Measurements from ENCODE around the gene DUSP7. TPM values are rescaled to one million over a fixed set of nuclear protein-coding genes. Genes with fewer than 3 reads are reported as not detected.

DUSP7 gene
- polyA plus RNA-seq, 4 donors = 14.6 to 21.5 (median 18.2) TPM

DNA sequence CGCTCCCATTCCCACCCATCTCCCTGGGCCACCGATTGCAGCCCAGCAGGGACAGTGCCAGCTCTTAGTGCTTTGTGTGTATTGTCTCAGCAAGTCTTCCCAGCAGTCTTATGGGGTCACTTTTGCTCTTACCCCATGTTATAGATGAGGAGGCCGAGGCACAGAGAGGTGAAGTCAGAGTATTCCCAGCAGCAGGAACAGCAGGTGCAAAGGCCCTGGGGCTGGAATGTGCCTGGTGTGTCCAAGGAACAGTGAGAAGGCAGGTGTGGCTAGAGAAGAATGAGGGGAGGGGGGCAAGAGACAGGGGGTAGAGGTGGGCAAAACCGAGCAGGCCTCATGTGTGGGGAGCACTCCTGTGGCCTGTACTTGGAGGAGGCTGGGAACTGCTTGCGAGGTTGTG, 12.8 kb upstream of the DUSP7 start:
- DNase-seq (ENCODE audit: low read depth in 4 of 4, low spot score in 2 of 4) = no peak

DNA sequence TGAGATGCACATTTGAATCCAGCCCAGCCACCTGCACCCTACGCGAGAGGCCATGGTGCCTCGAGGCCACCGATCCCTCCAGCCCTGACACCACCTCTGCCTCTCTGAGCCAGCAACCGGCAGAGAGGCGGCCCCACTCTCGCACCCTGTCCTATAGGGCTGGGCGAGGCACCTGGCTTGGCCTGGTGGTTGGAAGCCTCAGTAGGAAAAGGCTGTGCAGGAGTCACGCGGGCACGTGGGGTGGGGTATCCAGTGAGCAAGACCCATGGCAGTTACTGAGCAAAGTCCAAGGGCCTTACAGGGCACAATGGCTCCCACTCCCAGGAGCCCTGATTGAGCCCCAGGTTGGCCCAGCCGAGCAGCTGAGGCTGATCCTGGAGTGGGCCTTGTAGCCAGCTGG, 12.4 kb upstream of the DUSP7 start:
- no peak for DNase-seq (ENCODE audit: low read depth in 4 of 4, low spot score in 2 of 4)

DNA sequence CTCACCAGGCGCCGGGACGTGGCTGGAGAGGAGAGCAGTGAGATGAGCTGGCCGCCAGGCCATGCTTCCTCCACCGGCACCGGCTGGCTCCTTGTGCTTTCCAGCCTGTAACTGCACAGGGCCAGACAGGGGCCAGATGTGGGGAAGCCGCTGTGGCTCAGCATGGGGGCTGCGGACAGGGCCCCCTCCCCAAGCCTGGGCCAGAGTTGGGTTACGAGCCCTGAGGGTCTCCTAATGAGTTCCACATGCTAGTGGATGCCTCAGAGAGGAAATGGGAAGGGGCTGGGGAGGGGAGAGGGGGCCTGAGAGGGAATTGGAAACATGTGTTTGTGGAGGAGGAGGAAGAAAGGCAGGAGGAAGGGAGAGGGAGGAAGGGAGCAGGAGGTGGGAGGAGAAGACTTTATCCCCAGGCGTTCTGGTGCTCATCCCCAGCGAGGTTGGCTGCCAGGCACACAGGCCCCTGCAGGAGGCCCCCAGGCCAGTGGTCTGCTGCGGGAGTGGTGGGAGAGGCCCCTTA, 11.7 kb upstream of the DUSP7 start:
- DNase-seq (ENCODE audit: low read depth in 4 of 4, low spot score in 2 of 4) = peak in 2 of 4 donors; percentile 75 to 81

DNA sequence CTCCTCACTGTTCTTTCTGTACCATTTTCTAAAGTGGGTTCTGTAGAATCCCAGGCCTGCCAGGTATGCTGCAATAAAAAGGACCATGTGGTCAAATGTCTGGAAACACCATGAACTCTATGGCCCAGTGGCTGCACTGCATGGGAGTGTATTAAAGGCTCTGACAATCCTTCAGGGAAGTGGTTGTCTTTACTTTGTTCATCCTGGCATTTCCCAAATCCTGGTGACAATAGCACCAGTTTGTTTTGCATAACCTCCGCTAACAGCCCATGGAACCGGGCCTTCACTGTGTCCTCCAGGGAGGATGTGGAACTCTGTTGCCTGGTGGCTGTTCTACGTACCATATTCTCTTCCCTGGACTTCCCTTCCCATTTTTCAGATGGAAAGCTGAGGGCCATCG, 11.2 kb upstream of the DUSP7 start:
- no peak for DNase-seq (ENCODE audit: low read depth in 4 of 4, low spot score in 2 of 4)

DNA sequence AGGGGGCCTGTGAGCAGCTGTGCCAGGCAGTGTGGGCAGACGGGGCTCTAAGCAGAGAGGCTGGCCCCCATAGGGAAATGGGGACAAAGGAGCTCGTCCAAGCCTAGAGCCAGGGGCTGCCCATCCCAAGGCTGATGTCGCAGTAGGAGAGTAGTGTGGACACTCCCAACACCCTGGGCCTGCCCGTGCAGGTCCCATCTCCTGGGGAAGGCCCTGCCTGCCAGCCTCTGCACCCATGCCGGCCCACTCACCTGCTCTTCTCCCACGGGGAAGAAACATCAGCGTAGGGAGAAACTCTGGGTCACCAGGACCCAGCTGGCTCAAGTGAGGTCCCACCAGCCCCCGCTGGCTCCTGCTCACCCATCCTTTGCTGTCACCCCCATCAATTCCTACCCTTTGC, 10.7 kb upstream of the DUSP7 start:
- DNase-seq (ENCODE audit: low read depth in 4 of 4, low spot score in 2 of 4) = no peak

DNA sequence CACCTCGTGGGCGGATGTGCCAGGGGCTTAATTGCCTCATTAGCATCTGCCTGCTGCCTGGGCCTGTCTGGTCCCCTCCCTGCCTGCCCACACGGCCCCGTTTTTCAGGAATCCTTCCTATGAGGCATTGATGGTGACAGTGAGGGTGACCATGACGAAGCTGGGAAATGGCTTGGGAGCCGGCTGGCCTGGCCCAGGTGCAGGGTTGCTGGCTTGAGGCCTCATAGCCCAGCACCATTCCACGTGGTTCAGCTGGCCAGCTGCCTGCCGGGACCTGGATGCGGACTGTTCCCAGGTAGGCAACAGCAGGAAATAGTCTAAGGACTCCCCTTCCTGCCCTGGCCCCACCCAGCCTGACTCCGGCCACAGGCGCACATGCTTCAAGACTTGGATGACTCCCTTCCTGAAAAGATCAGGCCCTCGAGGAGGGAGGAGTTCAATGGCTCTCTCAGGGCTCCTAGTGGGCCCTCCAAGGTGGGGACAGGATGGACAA, 8.9 kb upstream of the DUSP7 start:
- no peak for DNase-seq (ENCODE audit: low read depth in 4 of 4, low spot score in 2 of 4)

DNA sequence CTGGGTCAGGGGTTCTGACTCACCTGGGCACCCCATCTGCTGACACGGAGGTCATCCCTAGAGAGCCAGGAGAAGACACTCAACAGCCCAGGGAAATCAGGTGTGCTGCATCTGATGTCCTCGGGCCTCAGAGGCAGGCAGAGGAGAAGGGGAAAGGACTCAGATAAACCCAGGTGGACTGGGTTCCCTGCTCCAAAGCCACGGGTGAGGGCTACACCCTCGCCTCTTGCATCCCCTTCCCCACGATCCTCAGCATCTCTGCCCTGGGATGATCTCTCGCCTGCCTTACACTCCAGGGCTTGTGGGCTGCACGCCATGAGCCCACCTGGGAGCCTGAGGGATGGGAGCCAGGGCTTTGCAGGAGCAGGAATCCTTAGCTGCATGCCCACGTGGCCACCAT, 8.2 kb upstream of the DUSP7 start:
- DNase-seq (ENCODE audit: low read depth in 4 of 4, low spot score in 2 of 4) = no peak

DNA sequence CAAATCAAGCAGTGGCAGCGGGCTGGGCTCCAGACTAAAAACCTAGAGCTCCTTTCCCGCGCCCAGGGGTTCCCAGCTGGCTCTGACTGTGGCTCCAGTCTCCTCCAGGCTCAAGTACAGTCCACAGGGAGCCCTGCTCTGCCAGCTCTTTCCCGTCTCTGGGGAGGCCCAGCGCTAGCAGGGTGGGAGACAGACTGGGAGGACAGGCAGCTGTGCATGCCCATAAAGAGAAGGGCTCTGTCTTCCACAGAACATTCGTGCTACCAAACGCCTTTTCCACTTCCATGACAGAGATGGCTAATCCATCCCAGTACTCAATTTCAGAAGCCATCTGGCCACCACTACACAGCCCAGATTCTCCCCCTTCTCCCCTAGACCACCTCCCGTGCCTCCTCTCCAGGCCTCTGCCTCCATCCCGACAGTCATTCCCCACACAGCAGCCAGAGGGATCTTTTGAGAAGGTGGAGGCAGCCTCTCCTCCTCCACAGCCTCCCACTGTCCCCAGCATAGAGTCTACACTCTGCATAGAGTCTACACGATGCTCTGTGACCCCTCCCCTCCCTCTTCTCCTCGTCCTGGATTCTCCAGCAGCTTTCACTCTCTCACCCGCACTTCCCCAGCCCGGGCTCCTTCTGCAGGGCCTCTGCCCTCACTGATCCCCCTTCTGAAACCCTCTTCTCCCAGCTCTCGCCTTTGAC, 6.8 kb upstream of the DUSP7 start:
- no peak for DNase-seq (ENCODE audit: low read depth in 4 of 4, low spot score in 2 of 4)

DNA sequence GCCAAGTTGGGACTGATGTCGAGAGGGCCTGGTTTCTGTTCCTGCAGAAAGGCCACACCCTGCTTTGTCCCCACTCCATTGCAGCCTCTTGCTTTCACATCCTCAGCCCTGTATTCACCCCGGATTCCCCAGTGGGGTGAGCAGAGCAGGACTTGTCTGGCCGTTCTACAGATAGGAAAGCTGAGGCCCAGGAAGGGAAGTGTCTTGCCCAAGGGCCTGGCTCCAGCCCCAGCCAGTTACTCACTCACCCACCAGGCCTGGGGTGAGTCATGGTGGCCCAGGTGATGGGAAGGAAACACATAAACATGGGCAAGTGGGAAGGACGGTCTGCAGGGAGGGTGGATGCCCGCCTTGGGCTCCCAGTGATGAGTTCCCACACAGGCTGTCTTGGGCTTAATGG, 6.1 kb upstream of the DUSP7 start:
- DNase-seq (ENCODE audit: low read depth in 4 of 4, low spot score in 2 of 4) = no peak

DNA sequence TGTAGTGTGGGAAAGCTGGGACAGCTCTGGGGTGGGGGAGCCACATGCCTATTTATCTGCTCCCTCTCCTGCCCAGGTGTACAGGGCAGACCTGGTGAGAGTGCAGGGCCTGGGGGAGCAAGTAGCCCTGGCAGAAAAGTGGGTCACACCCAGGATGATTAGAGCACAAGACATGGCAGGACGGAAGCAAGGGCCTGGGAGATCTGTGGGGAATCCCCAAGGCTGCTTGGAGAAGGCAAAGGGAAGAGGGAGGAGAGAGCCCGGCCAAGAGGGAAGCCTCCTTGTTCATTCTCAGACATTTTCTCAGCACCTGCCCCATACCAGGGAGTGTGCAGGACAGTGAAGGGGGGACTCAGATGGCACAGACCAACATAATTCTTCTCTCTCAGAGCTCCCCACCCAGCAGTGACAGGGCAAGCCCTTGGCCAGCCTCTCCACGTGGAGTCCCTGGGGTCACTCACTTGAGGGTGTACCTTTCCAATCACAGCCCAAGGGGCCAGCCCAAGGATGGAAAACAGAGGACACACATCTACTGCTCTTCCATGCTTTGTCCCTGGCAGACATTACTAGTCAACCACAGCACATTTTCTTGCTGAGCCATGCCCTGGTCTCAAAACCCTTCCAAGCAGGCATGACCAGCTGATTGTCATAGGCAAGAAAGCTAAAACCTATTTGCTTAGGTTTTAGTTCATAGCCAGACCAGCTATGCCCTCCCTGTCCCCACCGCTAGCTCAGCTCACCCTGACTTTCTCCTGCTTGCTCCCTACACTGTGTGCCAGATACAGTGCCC, 4.9 kb upstream of the DUSP7 start:
- DNase-seq (ENCODE audit: low read depth in 4 of 4, low spot score in 2 of 4) = no peak

DNA sequence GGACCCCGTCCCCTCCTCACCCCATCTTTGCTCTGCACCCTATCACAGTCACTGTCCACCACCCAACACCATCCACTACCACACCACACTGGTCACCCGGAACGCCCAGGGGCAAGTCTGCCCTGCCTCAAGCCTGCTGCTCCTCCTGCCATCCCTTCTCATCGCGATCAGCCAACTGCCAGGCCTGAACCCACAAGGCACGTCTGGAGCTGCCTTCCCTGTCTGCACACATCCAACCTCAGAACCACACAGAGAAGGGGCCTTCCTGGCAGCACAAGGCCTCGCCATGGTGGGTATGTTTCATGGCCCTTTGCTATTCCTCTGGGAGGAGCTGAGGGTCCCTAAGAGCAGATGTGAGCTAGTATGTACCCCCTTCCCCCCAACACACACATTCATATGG, 3.4 kb upstream of the DUSP7 start:
- no peak for DNase-seq (ENCODE audit: low read depth in 4 of 4, low spot score in 2 of 4)

DNA sequence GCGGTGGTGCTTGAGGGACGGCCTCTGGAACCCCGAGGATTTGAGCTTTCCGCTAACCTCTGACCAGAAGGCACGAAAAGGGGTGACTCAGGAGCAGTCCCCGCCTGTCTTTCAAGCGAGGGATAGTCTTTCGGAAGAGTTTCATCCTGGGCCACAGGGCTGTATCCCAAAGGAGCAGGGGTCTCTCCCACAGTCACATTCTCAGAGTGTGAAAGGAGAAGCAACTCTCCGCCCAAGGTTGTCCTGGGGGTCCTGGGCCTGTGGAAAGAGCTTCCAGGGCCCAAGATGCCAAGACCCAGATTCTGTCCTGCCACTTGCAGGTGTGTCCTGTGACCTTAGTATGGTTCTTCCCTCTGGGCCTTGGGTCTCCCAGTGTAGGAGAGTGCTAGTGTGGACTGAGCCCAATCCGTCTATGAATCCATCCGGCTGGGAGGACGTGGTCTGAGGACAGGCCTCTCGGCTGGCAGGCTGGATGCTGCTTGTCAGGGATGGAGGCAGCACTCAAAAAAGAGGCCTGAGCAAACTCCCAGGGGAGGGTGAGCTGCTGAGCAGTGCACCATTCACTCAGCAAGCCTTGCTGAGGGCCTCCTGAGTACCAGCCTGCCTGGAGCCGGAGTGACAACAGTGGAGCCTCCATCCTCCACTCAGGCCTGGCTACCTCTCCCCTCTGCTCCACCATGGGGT, 1.6 kb upstream of the DUSP7 start:
- no peak for DNase-seq (ENCODE audit: low read depth in 4 of 4, low spot score in 2 of 4)

DNA sequence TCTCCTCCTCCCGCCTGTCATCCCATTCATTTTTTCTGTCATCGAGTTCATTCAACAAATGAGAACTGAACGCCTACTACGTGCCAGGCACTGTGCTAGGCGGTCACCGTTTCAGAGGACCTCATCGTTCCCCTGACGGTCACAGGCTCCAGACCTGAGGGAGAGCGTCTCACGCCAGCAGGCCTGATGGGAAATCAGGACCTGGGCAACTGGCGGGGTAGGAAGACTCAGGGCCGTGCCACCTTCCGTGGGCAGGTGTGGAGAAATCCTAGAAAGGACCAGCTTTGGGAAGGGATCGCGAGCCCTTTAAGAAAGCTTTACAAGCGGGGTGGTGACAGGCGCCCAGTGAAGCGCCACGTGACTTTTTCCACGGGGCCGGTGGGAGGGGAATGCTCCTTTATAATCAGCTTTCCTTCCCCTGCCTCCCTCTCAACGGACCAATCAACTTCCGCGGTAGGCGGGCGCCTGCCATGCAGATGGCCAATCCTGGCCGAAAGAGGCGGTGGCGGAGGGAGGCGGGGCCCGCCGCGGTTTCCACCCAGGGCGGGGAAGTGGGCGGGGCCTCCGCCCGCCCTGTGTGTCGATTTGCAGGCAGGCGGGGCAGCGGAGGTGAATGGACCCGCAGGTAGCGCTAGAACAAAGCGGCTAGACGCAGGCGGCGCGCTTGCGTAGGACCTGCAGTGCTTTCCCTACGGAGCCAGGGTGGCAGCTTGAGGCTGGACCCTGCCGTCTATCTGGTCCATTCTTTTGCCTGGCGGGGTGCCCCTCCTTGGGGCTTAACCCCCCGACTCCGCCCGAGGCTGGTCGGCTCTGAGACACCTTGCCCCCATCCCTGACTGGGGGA, 819 bp upstream of the DUSP7 start:
- DNase-seq (ENCODE audit: low read depth in 4 of 4, low spot score in 2 of 4) = peak; percentile 93 to 99 (median 97)

DNA sequence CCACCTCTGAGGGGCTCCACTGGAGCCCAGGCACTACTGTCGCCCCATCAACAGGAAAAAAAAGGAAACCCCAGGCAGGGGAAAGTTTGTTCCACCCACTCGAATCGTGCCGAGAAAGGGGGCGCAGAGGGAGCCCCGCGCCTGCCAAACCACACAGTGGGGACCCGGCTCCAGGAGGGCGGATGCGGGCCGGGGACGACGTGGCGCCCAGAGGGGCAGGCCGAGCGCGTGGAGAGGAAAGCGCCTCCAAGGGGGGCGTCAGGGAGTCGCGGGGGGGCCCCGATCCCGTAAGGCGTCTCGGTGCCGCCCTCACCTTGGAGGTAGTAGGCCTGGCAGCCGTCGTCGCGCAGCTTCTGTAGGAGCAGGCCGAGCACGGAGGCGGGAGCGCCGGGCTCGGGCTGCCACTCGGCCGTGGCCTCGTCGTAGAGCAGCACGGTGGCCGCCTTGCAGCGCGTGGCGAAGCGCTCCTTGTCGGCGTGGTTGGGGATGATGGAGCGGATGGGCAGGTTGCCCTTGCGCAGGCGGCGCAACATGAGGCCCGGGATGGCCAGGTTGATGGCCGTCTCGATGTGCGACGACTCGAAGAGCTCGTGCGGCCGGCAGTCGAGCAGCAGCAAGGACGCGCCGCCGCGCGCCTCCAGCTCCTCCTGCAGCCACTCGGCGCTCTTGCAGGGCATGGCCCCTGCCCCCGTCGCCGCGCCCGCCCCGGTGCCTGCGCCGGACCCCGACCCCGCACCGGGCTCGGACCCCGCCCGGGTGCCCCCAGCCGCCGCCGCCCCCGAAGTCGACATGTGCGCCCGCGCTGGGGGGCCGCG, 627 bp downstream of the DUSP7 start:
- no peak for DNase-seq (ENCODE audit: low read depth in 4 of 4, low spot score in 2 of 4)

DNA sequence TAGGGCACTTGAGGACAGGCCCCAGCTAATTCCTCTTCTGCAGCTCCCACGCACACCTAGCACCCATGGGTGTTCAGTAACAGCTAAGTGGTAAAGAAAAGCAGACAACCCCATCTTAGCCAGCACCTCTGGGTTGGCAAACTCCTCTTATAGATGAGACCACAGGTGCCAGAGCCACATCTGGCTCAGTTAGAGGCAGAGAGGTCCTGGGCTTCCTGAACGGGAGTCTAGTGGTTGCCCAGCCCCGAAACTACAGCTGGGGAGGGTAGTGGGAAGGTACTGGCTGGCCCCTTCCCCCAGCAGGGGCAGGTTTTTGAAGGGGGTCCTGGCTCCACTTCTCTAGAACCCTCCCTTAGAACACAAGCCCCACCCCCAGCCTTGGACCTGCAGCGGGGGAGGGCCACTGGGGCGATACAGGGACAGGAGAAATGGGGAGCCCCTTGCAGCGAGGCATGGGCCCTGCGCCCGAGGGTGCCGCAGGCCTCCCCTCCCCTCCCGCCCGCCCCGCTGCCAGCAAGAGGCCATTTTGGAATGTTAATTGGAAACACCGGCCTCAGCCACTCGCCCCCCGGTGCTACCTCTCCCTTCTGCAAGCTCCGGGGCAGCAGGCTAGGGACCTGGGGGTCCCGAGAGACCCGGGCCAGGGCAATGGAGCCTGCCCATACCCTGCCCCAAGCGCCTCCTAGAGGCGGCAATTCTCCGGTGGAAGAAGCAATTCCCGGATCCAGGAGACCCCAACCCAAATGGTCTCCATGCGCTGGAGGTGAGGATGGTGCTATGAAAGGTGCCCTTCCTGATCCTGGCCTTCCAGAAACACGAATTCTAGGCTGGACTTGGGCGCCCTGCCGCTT, 1.5 kb downstream of the DUSP7 start:
- no peak for DNase-seq (ENCODE audit: low read depth in 4 of 4, low spot score in 2 of 4)

DNA sequence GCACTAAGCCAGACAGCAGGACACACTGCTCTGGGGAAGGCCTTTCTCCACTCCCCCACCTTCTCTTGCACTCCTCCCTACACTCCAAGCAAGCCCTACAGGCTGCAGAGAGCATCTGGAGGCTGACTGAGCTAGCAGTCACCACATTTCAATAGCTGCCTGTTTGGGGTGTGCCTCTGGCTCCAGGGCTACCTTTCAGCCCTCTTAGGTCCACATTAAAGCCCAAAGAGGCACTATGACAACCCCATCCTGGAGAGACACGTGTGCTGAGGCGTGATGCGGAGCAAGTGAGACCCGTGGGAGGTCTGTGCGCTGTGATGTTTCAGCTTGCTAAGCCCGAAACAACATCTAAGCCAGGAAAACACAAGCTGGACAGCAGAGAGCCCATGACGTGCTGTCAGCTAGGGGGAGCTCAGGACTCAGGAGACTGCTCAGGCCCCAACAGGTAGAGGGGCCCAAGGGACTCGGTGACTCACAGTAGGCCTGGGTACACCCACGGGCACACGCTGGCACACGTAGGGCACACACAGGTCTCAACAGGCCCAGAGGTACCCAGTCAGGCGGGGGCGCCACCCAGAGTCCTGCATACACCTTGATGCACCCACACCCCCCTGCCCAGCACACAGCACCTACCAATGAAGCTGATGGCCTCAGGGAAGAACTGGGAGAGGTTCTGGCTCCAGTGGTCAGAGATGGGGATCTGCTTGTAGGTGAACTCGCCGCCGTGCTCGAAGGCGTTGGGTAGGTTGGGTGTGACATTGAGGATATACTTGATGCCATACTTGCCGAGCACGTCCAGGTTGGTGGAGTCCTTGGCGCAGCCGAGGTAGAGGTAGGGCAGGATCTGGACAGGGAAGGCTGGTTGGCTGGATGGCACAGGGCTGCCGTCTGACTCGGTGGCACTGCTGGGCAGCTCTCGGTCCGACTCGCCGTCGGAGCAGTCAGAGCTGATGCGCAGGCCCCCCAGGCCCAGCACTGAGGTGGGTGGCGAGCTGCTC, 2.8 kb downstream of the DUSP7 start:
- DNase-seq (ENCODE audit: low read depth in 4 of 4, low spot score in 2 of 4) = no peak

DNA sequence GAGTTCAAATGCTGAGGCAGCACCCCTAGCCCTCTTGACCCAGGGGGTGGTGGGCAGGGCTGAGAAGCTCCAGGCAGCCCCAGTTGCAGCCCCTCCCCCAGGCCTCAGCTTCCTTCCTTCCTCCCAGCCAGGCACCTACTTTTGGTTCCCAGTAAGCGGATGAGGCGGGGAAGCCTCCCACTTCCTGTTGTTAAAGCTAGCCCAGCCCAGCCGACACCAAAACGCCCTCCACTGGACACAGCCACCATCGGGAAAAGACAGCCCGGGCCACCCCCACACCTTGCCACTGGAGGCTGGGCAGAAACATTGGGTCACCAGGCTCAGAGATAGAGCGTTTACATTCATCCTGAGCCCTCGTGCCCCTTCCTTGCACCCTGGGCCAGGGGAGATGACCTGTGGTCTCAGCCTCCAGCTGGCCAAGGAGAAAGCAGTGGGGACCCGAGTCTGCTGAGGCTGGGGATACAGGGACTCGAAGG, 3.5 kb downstream of the DUSP7 start:
- no peak for DNase-seq (ENCODE audit: low read depth in 4 of 4, low spot score in 2 of 4)
